ENCODE results near the gene ABHD10.
A peak's percentile ranks its signal among the peaks of the same experiment; 100 is the strongest.

ABHD10 gene

DNA sequence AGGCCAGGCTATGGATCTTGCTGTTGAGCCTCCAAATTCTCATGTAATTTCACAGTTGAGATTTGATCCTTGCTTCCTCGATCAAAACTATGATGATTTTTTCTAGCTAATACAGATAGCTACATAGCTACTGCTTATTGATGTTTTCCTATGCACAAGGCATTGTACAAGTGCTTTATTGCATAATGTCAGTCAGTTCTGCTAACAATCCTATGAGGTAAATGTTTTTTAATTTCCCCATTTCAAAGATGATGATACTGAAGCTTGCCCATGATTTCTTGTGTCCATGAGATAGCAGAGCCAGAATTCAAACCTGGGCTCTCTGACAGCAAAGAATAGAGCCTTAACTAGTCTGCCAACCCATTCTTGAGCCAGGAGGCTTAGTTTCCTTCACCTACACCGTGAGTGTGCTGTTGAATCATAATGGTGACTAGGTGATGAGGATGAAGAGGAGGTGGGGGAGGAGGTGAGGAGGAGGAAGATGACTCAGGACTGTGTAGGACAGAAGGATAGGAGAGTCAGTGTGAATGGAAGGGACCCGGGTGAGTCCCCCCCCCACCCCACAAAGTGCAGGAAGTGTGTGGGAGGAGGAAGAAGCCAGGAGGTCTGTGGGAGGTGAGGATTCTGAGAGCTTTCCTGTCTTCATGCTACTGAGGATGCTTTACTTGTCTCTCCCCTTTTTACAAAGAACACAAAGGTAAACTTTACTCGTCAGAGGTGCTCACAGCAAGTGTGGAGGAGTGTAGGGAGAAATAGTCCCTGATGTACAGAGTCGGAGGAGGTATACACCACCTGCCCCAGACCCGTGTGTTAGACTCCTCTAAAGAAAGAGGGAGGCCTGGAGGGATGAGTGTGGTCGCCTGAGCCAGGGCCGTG is 23.5 kb downstream of the ABHD10 start:
- DNase-seq: no peak

GRCh38 chr3:112003321-112004080 is 24.7 kb downstream of the ABHD10 start:
- DNase-seq: no peak

DNA sequence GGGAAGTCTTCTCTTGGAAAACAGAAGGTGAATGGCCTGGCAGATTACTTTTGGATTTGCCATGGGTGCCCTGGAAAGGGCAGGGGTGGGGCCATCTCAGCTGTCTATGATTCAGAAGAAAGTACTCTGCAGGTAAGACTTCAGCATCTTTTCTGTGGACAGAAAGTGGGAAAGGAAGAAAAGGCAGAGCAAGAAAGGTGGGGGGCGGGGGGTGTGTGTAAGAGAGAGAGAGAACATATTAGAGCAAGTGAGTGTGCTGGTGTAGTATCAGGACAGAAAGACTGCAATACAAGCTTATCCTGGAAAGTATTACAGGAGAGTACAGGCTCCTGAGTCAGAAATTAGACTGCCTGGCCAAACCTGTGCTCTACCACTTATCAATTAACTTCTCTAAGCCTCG is 25.4 kb downstream of the ABHD10 start:
- no peak for DNase-seq

DNA sequence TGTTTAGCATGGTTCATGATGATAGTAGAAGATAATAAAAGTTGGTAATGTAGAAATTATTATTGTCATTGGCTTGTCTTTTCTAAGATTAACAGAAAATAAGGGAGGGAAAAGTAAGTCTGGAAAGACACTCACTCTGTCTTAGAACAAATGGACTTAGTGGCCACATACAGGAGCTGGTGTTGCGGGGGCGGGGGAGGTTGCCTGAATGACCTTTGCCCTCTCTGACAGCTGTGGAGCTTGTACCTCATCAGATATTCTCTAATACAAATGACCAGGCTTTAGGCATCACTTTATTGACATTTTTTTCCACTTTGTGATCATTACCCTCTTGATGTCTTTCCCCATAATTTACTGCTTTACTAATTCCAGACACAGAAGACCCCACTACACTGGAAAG is 25.8 kb downstream of the ABHD10 start:
- DNase-seq: no peak

- DNase-seq: no peak
Observed at GRCh38 chr3:112005091-112005672, 26.4 kb downstream of the ABHD10 start.

GRCh38 chr3:112007633-112008032 is 28.8 kb downstream of the ABHD10 start:
- DNase-seq: no peak

DNA sequence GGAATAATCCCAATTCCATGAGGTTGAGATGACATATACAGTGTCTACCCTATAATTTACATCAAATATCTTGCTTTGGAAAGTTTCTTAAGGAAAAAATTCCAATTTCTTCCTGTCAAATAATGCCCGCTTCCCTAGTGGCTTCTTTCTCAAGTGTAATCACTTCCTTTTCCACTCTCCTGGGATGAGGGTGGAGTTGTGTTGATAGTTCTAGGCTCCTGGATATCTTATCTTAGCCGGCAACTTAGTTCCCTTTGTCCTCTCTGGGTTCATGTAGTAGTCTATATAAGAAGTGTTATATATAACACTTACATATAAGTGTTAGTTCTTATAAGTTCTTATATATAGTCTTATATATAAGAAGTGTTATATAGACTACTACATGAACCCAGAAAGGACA is 30.8 kb downstream of the ABHD10 start:
- DNase-seq: no peak

DNA sequence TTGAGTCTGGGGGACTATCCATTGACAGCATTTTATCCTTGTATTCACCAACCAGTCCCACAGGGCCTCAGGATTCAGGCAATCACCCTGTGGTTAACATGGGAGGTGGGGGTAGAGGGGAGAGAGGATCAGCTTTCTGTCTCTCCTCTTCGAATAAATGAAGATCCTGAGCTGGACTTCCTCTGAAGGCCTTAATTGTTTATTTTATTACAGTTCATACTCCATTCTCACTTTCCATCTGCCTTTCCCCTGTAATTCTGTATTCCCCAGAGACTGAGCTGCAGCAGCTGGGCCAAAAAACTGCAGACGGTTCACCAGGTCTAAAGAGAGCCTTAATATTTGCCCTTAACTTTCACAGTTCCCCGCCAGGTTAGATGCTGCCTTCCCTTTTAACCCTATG is 31.8 kb downstream of the ABHD10 start:
- DNase-seq: no peak

DNA sequence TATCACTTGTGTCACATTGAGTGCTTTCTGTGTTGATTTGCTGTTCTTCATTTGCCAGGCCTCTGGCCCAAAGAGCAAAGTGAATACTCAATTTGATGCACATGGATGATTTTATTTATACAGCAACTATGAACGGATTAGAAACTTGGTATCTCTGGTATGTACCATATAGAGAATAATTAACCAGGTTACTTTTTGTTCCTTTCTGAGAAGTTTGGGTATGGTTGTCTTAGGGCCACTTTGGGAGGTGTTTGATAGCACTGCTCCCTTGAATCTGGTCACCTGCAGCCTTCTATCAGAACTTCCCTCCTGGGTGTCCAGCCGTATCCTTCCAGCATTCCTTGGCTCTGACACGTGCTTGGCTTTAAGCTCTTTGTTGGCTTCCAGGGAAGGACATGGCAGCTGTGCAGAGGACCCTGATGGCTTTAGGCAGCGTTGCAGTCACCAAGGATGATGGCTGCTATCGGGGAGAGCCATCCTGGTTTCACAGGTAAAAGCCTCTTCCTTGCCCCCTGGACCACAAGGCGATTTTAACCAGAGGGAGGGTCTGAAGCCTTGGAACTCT is 32.6 kb downstream of the ABHD10 start:
- DNase-seq: no peak

- DNase-seq: no peak
Observed at GRCh38 chr3:112012205-112012992, 33.6 kb downstream of the ABHD10 start.

DNA sequence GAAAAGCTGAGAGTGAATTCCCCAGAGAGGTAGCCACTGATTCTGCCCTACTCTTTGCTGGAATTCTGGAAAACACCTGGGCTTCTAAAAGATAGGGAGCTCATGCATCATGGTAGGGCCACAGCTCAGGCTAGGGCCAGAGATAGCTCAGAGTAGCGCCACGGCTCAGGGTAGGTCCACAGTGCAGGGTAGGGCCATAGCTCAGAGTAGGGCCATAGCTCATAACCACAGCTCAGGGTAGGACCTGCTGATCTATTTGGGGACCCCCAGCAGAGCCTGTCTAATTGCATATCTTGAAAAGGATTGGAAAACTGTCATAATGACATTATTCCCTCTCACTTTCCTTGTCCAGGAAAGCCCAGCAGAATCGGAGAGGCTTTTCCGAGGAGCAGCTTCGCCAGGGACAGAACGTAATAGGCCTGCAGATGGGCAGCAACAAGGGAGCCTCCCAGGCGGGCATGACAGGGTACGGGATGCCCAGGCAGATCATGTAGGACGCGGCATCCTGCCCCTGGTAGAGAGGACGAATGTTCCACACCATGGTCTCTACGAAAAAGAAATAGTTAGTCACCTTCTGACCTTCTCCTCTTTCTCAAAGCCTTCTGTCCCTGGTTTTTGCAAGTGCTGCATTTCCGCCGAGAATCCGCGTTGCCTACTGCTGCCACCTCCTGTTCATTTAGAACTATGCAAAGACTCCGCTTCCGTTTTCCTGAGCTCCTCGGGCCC is 34.4 kb downstream of the ABHD10 start:
- DNase-seq: peak; percentile 62

DNA sequence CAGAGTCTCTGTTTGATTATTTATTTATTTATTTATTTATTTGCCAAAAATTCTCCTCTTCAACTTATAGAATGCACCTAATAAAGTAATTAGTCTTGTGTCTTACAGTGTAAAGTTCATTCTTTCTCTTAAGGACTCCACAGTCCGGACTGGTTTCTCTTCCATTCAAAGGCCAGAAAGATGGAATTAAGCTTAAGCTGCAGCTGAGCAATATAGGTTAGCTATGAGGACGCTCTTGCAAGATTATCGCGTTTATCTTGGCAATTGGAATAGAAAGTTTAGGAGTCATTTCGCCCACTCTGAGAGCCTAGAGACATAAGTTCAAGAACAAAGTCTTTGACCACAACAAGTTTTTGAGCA is 34.9 kb downstream of the ABHD10 start:
- DNase-seq: no peak

DNA sequence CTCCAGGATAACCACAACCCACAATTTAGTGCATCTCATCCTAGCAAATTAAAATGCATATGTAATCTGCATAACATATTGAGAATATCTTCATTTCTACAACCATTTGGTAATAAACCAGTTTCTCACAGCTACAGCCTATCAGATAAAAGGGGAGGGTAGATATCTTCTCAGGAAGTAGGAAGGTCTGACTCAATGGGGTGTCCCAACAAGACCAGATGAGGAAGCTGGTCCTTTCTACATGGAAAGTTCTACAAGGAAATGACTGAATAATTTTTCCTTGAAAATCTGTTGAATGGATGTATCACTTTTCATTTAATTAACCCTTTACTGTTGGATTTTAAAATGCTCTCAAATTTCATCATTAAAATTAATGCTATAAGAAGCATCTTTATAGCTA is 38.3 kb downstream of the ABHD10 start:
- no peak for DNase-seq

DNA sequence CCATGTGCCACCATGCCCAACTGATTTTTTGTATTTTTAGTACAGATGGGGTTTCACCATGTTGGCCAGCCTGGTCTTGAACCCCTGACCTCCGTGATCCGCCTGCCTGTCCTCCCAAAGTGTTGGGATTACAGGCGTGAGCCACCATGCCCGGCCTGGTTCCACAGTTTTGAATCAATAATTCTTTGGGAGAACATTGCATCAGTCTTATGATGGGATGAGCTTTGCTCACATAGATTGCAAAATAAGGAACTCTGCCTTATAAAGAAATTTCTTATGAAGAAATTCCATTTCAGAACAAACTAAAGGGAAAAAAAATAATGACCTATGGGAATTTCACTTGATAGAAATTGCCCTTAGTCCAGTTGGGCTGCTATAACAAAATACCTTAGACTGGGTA is 39.9 kb downstream of the ABHD10 start:
- no peak for DNase-seq

- no peak for DNase-seq
Observed at GRCh38 chr3:112019716-112020115, 40.9 kb downstream of the ABHD10 start.

DNA sequence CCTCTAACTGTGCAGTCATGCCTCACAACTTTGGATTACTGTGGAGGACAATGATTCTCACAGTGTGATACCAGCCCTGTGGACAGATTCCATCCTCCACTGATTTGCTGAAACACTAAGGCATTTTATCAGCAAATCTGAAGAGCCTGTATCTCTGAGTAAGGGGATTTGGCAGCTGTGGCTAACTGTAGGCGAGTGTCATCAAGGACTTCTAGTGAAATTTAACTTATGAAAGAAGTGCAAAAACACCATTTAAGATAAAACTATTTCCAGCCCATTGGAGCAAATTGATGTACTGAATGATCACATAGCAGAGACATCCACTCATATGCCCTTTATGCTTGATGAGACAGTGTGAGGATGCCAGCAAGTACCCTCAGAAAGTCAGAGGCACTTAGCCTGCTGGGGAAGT is 41.9 kb downstream of the ABHD10 start:
- no peak for DNase-seq

- no peak for DNase-seq
Observed at GRCh38 chr3:112027142-112027541, 48.3 kb downstream of the ABHD10 start.

DNA sequence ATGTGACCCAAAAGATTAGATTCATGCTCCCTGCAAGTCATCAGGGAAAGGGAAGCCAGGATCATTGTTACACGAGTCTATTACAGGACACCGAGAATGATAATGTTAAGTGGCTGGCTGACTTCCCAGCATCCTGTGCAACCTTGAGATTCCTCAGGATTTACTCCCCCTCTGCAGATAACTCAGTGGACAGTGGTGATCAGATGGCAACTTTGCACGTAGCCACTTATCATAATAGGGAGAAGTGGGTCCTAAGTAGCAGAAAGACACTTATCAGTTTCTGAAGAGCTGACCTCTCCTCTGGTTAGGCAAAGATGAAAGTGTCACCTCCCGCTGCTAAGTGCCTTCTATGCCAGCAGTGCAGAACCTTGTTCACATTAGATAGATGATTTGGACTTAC is 49.0 kb downstream of the ABHD10 start:
- no peak for DNase-seq

DNA sequence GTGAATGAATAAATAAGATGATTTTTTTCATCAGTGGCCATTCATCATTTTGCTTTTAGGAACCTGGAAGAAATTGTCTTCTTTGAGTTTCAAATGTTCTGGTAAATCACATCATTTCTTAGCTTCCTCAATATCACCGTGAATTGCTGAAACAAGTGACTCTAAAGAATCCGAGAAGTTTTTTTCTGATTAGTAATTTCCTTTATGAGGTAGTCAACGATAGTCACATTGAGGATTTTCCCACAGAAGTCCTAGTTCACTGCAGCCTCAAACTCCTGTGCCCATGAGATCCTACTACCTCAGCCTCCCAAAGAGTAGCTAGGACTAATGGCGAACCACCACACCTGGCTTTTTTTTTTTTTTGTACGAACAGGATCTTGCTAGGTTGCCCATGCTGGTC is 52.1 kb downstream of the ABHD10 start:
- no peak for DNase-seq

- no peak for DNase-seq
Observed at GRCh38 chr3:112032098-112032731, 53.4 kb downstream of the ABHD10 start.

- DNase-seq: no peak
Observed at GRCh38 chr3:112034436-112034835, 55.6 kb downstream of the ABHD10 start, which contains the start of gene TMPRSS7. TSS of gene TMPRSS7 (plus strand) at chr3:112034736. CDS start at chr3:112034846, 110 bp downstream.
